CD8-positive, alpha-beta memory T cell (primary cell): Measurements from ENCODE around the gene ACSM5. TPM values are rescaled to one million over a fixed set of nuclear protein-coding genes. Genes with fewer than 3 reads are reported as not detected.
"Not testable (repeated sequence)": the region's sequence is repeated elsewhere in the genome, so short reads cannot be mapped to it uniquely, and the experiment has no call there.

ENCODE experiments used
- CTCF ChIA-PET: fragments of 350-600 bp; sonication (Branson Sonifier 250); formaldehyde crosslinking; loops from one replicate; lab custom pipeline; 2021; ENCODE audit warnings: antibody characterized with exemption; lab: Charles Lee
- POLR2A ChIA-PET: fragments of 350-600 bp; sonication (Branson Sonifier 250); formaldehyde crosslinking; loops from one replicate; lab custom pipeline; 2021; ENCODE audit warnings: antibody characterized with exemption; lab: Charles Lee
- DNase-seq, 5 donors: peaks; one replicate each; pipeline versions ENCODE4 v3.0.0 to v3.0.0-alpha.2; 2020 to 2022; ENCODE audit warnings: mixed read lengths in 1 of 5
- H3K27ac ChIP-seq: one replicate; pipeline ENCODE4 v1.7.0; 2013; ENCODE audit warnings: low read depth, mild to moderate bottlenecking, low read length, moderate library complexity
- H3K27me3 ChIP-seq: 2 replicates; pipeline ENCODE4 v1.7.0; 2013; ENCODE audit warnings: low read length, mild to moderate bottlenecking; ENCODE audit not compliant: insufficient read depth, poor library complexity, severe bottlenecking
- H3K36me3 ChIP-seq: 2 replicates; pipeline ENCODE4 v1.7.0; 2013; ENCODE audit warnings: mild to moderate bottlenecking, low read length, moderate library complexity; ENCODE audit not compliant: insufficient read depth
- H3K4me1 ChIP-seq: 2 replicates; pipeline ENCODE4 v1.7.0; 2013; ENCODE audit warnings: mild to moderate bottlenecking, low read length, moderate library complexity; ENCODE audit not compliant: insufficient read depth
- H3K4me3 ChIP-seq: 2 replicates; pipeline ENCODE4 v1.7.0; 2013; ENCODE audit warnings: mild to moderate bottlenecking, low read length
- H3K9me3 ChIP-seq: 2 replicates; pipeline ENCODE4 v1.7.0; 2013; ENCODE audit warnings: mild to moderate bottlenecking, low read length
- H3K27ac Mint-ChIP-seq, 8 donors: one replicate each; pipeline ENCODE4 v1.8.0; 2020 to 2021; ENCODE audit warnings: mixed read lengths in 8 of 8, mild to moderate bottlenecking in 6 of 8, inconsistent platforms in 3 of 8, moderate library complexity in 3 of 8
- H3K27me3 Mint-ChIP-seq, 2 donors: one replicate each; pipeline ENCODE4 v1.8.0; 2020 to 2021; ENCODE audit warnings: mixed read lengths in 2 of 2, mild to moderate bottlenecking in 1 of 2, moderate library complexity in 1 of 2
- H3K36me3 Mint-ChIP-seq, 3 donors: one replicate each; pipeline ENCODE4 v1.8.0; 2020 to 2021; ENCODE audit warnings: mixed read lengths in 3 of 3, inconsistent platforms in 1 of 3, mild to moderate bottlenecking in 1 of 3
- H3K4me1 Mint-ChIP-seq, 3 donors: one replicate each; pipeline ENCODE4 v1.8.0; 2020 to 2021; ENCODE audit warnings: mixed read lengths in 3 of 3, inconsistent platforms in 1 of 3, mild to moderate bottlenecking in 1 of 3
- H3K4me3 Mint-ChIP-seq, 7 donors: one replicate each; pipeline ENCODE4 v1.8.0; 2020 to 2021; ENCODE audit warnings: mixed read lengths in 7 of 7, mild to moderate bottlenecking in 6 of 7, moderate library complexity in 4 of 7, inconsistent platforms in 2 of 7
- H3K9me3 Mint-ChIP-seq, 5 donors: one replicate each; pipeline ENCODE4 v1.8.0; 2020 to 2022; ENCODE audit warnings: mixed read lengths in 5 of 5, mild to moderate bottlenecking in 3 of 5, moderate library complexity in 2 of 5, inconsistent platforms in 1 of 5
- polyA plus RNA-seq: library from polyadenylated mRNA; unstranded; fragments of 300-500 nt; fragmentation: Illumina TruSeq; gene quantifications from one replicate; pipeline ENCODE4 v1.2.3, GENCODE V29; 2021
- total RNA-seq, 2 experiments: library from RNA; stranded (reverse); gene quantifications; one replicate each; pipeline ENCODE4 v1.2.3, GENCODE V29; 2021

The ACSM5 gene
- total and polyA plus RNA-seq, 3 experiments from 2014 or later, result not detected

GRCh38 chr16:20477188-20477744 is 67.9 kb downstream of the ACSM5 start:
- CTCF ChIA-PET, H3K4me1 Mint-ChIP-seq, H3K36me3 Mint-ChIP-seq, H3K4me3 Mint-ChIP-seq, H3K27me3 Mint-ChIP-seq, H3K4me1 ChIP-seq, H3K4me3 ChIP-seq, H3K27ac Mint-ChIP-seq, H3K27me3 ChIP-seq, H3K9me3 Mint-ChIP-seq, H3K36me3 ChIP-seq, H3K27ac ChIP-seq, DNase-seq, H3K9me3 ChIP-seq, POLR2A ChIA-PET: not testable (repeated sequence)

- H3K36me3 Mint-ChIP-seq, POLR2A ChIA-PET, H3K4me1 ChIP-seq, H3K4me3 Mint-ChIP-seq, H3K27ac Mint-ChIP-seq, H3K36me3 ChIP-seq, H3K4me1 Mint-ChIP-seq, H3K4me3 ChIP-seq, H3K27ac ChIP-seq, CTCF ChIA-PET, H3K27me3 ChIP-seq, H3K27me3 Mint-ChIP-seq, H3K9me3 Mint-ChIP-seq, DNase-seq, H3K9me3 ChIP-seq: not testable (repeated sequence)
Observed at GRCh38 chr16:20483989-20484388, 74.7 kb downstream of the ACSM5 start.

- no peaks in the 10 kb centered on the region for H3K9me3 ChIP-seq
- no peaks in the 10 kb centered on the region for H3K4me1 ChIP-seq
- Mint-ChIP-seq H3K36me3 (no peaks in the 10 kb centered on the region), H3K27me3 (peaks cover 3 to 6% of the 10 kb centered on the region in 2 donors), H3K4me3 (no peak overlapping the region), H3K4me1 (no peaks in the 10 kb centered on the region), H3K27ac (no peak overlapping the region), H3K9me3 (peaks cover 0 to 2% (median 0%) of the 10 kb centered on the region in 5 donors)
- DNase-seq, result no peak
- H3K4me3 ChIP-seq, result no peak overlapping the region
- no peaks in the 10 kb centered on the region for H3K36me3 ChIP-seq
- H3K27me3 ChIP-seq, result no peaks in the 10 kb centered on the region
- ChIA-PET POLR2A (no interaction called here), CTCF (no interaction called here)
- no peak overlapping the region for H3K27ac ChIP-seq
Observed at GRCh38 chr16:20484726-20485125, 75.4 kb downstream of the ACSM5 start.

GRCh38 chr16:20485408-20485807 is 76.1 kb downstream of the ACSM5 start:
- no peaks in the 10 kb centered on the region for H3K36me3 Mint-ChIP-seq
- no peaks in the 10 kb centered on the region for H3K36me3 ChIP-seq
- no peak overlapping the region for H3K4me3 Mint-ChIP-seq
- no peak for DNase-seq
- H3K4me1 ChIP-seq, result no peaks in the 10 kb centered on the region
- H3K9me3 ChIP-seq, result no peaks in the 10 kb centered on the region
- H3K27ac Mint-ChIP-seq, result no peak overlapping the region
- H3K4me1 Mint-ChIP-seq, result no peaks in the 10 kb centered on the region
- no peak overlapping the region for H3K27ac ChIP-seq
- H3K27me3 ChIP-seq, result no peaks in the 10 kb centered on the region
- POLR2A ChIA-PET, result no interaction called here
- CTCF ChIA-PET, result no interaction called here
- H3K9me3 Mint-ChIP-seq, result peaks cover 0 to 2% (median 0%) of the 10 kb centered on the region in 5 donors
- peaks cover 0 to 3% of the 10 kb centered on the region in 2 donors for H3K27me3 Mint-ChIP-seq
- H3K4me3 ChIP-seq, result no peak overlapping the region

Other genes with a start within 250 kb of the ACSM5 start
- gene GP2, start 82.0 kb upstream of the ACSM5 start, total RNA-seq, result not detected
- not detected for gene GP2, start 82.0 kb upstream of the ACSM5 start, polyA plus RNA-seq
- gene UMOD, start 56.8 kb upstream of the ACSM5 start, total RNA-seq, result not detected
- gene UMOD, start 56.8 kb upstream of the ACSM5 start, polyA plus RNA-seq, result not detected
- not detected for gene PDILT, start 4.8 kb upstream of the ACSM5 start, total RNA-seq
- gene PDILT, start 4.8 kb upstream of the ACSM5 start, polyA plus RNA-seq, result not detected
- not detected for gene ACSM2A, start 42.0 kb downstream of the ACSM5 start, total RNA-seq
- not detected for gene ACSM2A, start 42.0 kb downstream of the ACSM5 start, polyA plus RNA-seq
- gene ACSM2B, start 166.8 kb downstream of the ACSM5 start, total RNA-seq, result not detected
- not detected for gene ACSM2B, start 166.8 kb downstream of the ACSM5 start, polyA plus RNA-seq